Measurements from ENCODE around the gene INSYN1. TPM values are rescaled to one million over a fixed set of nuclear protein-coding genes. Genes with fewer than 3 reads are reported as not detected.
"Not testable (repeated sequence)": the region's sequence is repeated elsewhere in the genome, so short reads cannot be mapped to it uniquely, and the experiment has no call there.

INSYN1 gene
- total and polyA plus RNA-seq, 3 experiments from 2014 or later: not detected

DNA sequence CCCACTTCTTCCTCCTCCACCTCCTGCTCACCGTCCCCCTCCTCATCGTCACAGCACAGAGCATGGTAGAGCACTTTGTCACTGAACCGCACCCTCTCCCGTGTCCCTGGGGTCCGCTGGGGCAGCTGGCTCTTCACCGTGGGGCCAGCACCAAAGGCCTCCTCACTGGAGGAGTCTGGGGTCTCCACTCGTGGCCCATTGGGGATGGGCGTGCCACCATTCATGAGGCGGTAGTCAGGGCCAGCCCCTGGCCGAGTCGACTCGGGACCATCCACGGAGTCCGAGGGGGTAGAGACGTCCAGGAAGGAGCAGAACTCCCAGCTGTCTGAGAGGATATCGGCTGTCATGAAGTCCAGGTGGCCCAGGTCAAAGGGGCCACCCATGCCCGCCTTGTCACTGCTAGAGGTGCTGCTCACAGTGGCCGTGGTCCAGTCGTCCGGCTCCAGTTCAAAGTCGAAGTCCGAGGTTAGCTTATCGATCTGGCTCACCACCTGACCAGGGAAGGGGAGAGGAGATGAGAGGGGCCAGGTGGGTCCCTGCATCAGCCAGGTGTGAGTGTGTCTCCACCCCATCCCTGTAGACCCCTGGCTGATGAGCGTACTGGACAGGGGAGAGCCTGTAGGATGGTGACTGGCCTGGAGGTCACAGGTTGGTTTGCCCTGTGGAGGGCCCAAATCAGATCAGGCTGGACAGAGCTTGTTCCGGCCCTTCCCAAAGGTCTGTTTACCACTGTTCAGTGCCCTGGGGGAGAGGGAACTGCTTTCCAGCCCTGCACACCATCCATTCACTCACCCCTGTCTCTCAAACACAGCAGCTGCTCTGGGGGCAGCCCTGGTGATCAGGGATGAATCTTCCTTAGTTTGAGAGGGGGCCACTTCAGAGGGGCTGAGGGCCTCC lies 12.8 kb downstream of the INSYN1 start:
- DNase-seq: no peak
- Mint-ChIP-seq H3K4me3 (no peak overlapping the region), H3K27ac (no peak overlapping the region), H3K36me3 (no peaks in the 10 kb centered on the region), H3K27me3 (peaks cover 12 to 30% of the 10 kb centered on the region in 2 donors), H3K9me3 (no peaks in the 10 kb centered on the region), H3K4me1 (no peaks in the 10 kb centered on the region)
- Histone ChIP-seq H3K36me3 (ENCODE audit: insufficient read depth, low read length) (no peaks in the 10 kb centered on the region), H3K27me3 (ENCODE audit: insufficient read depth, low read length, poor library complexity, severe bottlenecking) (no peaks in the 10 kb centered on the region), H3K4me3 (ENCODE audit: low read length) (no peak overlapping the region), H3K9me3 (ENCODE audit: low read length) (no peaks in the 10 kb centered on the region), H3K27ac (ENCODE audit: low read depth, low read length) (no peak overlapping the region), H3K4me1 (ENCODE audit: insufficient read depth, low read length) (no peaks in the 10 kb centered on the region)
- CTCF ChIA-PET: no interaction called here
- POLR2A ChIA-PET: no interaction called here

GRCh38 chr15:73737535-73737934 lies 15.6 kb downstream of the INSYN1 start:
- H3K4me1 Mint-ChIP-seq: no peaks in the 10 kb centered on the region
- Histone ChIP-seq H3K27ac (ENCODE audit: low read depth, low read length) (no peak overlapping the region), H3K4me1 (ENCODE audit: insufficient read depth, low read length) (no peaks in the 10 kb centered on the region), H3K36me3 (ENCODE audit: insufficient read depth, low read length) (no peaks in the 10 kb centered on the region), H3K4me3 (ENCODE audit: low read length) (no peak overlapping the region), H3K27me3 (ENCODE audit: insufficient read depth, low read length, poor library complexity, severe bottlenecking) (no peaks in the 10 kb centered on the region), H3K9me3 (ENCODE audit: low read length) (no peaks in the 10 kb centered on the region)
- no peak overlapping the region for H3K4me3 Mint-ChIP-seq
- H3K9me3 Mint-ChIP-seq: no peaks in the 10 kb centered on the region
- no peak overlapping the region for H3K27ac Mint-ChIP-seq
- H3K36me3 Mint-ChIP-seq: no peaks in the 10 kb centered on the region
- ChIA-PET CTCF (no interaction called here), POLR2A (no interaction called here)
- peaks cover 18 to 34% of the 10 kb centered on the region in 2 donors for H3K27me3 Mint-ChIP-seq
- DNase-seq: no peak

GRCh38 chr15:73732930-73733329 lies 20.2 kb downstream of the INSYN1 start:
- H3K9me3 ChIP-seq (ENCODE audit: low read length): no peaks in the 10 kb centered on the region
- H3K27me3 Mint-ChIP-seq: peaks cover 15 to 19% of the 10 kb centered on the region in 2 donors
- CTCF ChIA-PET: no interaction called here
- POLR2A ChIA-PET: no interaction called here
- no peak overlapping the region for H3K27ac Mint-ChIP-seq
- no peak overlapping the region for H3K27ac ChIP-seq (ENCODE audit: low read depth, low read length)
- no peak overlapping the region for H3K4me3 ChIP-seq (ENCODE audit: low read length)
- no peaks in the 10 kb centered on the region for H3K36me3 Mint-ChIP-seq
- no peak overlapping the region for H3K4me3 Mint-ChIP-seq
- no peaks in the 10 kb centered on the region for H3K4me1 Mint-ChIP-seq
- no peaks in the 10 kb centered on the region for H3K36me3 ChIP-seq (ENCODE audit: insufficient read depth, low read length)
- DNase-seq: no peak
- no peaks in the 10 kb centered on the region for H3K27me3 ChIP-seq (ENCODE audit: insufficient read depth, low read length, poor library complexity, severe bottlenecking)
- H3K9me3 Mint-ChIP-seq: peaks cover 0 to 2% (median 0%) of the 10 kb centered on the region in 5 donors
- no peaks in the 10 kb centered on the region for H3K4me1 ChIP-seq (ENCODE audit: insufficient read depth, low read length)

DNA sequence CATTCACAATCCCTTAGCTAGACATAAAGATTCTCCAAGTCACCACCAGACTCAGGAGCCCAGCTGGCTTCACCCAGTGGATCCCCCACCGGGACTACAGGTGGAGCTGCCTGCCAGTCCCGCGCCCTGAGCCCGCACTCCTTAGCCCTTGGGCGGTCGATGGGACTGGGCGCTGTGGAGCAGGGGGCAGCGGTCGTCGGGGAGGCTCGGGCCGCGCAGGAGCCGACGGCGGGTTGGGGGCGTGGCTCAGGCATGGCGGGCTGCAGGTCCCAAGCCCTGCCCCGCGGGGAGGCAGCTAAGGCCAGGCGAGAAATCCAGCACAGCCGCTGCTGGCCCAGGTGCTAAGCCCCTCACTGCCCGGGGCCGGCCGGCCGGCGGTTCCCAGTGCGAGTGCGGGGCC lies 21.1 kb downstream of the INSYN1 start:
- H3K27me3 ChIP-seq (ENCODE audit: insufficient read depth, low read length, poor library complexity, severe bottlenecking); H3K4me3 ChIP-seq (ENCODE audit: low read length); H3K27ac Mint-ChIP-seq; POLR2A ChIA-PET; H3K4me3 Mint-ChIP-seq; H3K36me3 Mint-ChIP-seq; H3K9me3 Mint-ChIP-seq; H3K4me1 ChIP-seq (ENCODE audit: insufficient read depth, low read length); H3K27ac ChIP-seq (ENCODE audit: low read depth, low read length); DNase-seq; CTCF ChIA-PET; H3K9me3 ChIP-seq (ENCODE audit: low read length); H3K36me3 ChIP-seq (ENCODE audit: insufficient read depth, low read length); H3K4me1 Mint-ChIP-seq: not testable (repeated sequence)
- H3K27me3 Mint-ChIP-seq: peaks cover 15 to 17% of the 10 kb centered on the region in 2 donors

- Histone ChIP-seq H3K36me3 (ENCODE audit: insufficient read depth, low read length) (no peaks in the 10 kb centered on the region), H3K9me3 (ENCODE audit: low read length) (no peaks in the 10 kb centered on the region), H3K4me1 (ENCODE audit: insufficient read depth, low read length) (no peaks in the 10 kb centered on the region), H3K27ac (ENCODE audit: low read depth, low read length) (no peak overlapping the region), H3K27me3 (ENCODE audit: insufficient read depth, low read length, poor library complexity, severe bottlenecking) (no peaks in the 10 kb centered on the region), H3K4me3 (ENCODE audit: low read length) (no peak overlapping the region)
- Mint-ChIP-seq H3K36me3 (no peaks in the 10 kb centered on the region), H3K4me1 (no peaks in the 10 kb centered on the region), H3K4me3 (no peak overlapping the region), H3K9me3 (peaks cover 0 to 2% (median 0%) of the 10 kb centered on the region in 5 donors), H3K27ac (peak overlapping the region in 1 of 8 donors; percentile 36), H3K27me3 (peaks cover 10 to 24% of the 10 kb centered on the region in 2 donors)
- CTCF ChIA-PET: no interaction called here
- POLR2A ChIA-PET: no interaction called here
- no peak for DNase-seq
Observed at GRCh38 chr15:73727330-73727976, 25.7 kb downstream of the INSYN1 start.

DNA sequence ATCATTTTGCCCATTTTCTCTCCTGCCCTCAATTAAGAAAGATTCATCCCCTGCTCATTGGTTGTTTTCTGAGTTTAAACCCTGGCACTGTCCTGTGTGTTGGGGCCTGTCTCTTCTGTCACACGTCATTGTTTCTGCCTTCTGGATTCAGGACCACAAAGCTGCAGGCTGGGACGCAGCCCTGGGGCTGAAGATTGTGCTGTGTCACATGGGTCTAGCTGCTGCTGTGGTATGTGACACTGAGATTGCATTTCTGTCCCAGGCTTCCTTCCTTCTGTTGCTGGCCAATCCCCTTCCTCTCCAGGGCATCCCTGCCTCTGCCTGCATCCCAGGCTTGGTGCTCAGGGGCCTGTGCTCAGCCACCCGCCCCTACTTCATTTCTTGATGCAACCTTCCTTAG lies 28.9 kb downstream of the INSYN1 start:
- no peak for DNase-seq
- Mint-ChIP-seq H3K27me3 (peaks cover 10 to 37% of the 10 kb centered on the region in 2 donors), H3K36me3 (no peaks in the 10 kb centered on the region), H3K4me3 (no peak overlapping the region), H3K4me1 (no peaks in the 10 kb centered on the region), H3K9me3 (no peaks in the 10 kb centered on the region), H3K27ac (peak overlapping the region in 1 of 8 donors; percentile 75)
- H3K4me1 ChIP-seq (ENCODE audit: insufficient read depth, low read length): no peaks in the 10 kb centered on the region
- no peaks in the 10 kb centered on the region for H3K27me3 ChIP-seq (ENCODE audit: insufficient read depth, low read length, poor library complexity, severe bottlenecking)
- ChIA-PET POLR2A (no interaction called here), CTCF (no interaction called here)
- no peaks in the 10 kb centered on the region for H3K36me3 ChIP-seq (ENCODE audit: insufficient read depth, low read length)
- no peaks in the 10 kb centered on the region for H3K9me3 ChIP-seq (ENCODE audit: low read length)
- no peak overlapping the region for H3K4me3 ChIP-seq (ENCODE audit: low read length)
- H3K27ac ChIP-seq (ENCODE audit: low read depth, low read length): no peak overlapping the region

DNA sequence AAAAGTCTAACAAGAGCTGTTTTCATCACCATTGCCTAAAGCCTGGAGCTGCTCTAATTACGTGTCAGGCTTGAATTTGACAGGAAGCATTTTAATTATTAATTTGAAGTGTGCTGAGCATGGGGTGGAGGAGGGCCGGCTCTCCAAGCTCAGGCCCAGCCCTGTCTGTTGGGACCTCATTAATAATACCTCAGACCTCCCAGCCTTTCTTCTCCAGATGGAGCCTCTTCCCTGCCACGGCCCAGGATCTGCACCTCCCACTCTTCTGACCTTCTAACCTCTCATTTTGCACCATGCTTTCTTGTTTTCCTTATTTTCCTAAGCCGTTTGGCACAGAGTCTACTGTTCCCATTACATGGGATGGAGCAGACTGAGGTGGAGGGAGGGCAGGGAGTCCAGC lies 30.0 kb downstream of the INSYN1 start:
- POLR2A ChIA-PET: no interaction called here
- Mint-ChIP-seq H3K27me3 (peaks cover 8 to 45% of the 10 kb centered on the region in 2 donors), H3K36me3 (no peaks in the 10 kb centered on the region), H3K27ac (no peak overlapping the region), H3K4me1 (no peaks in the 10 kb centered on the region), H3K4me3 (no peak overlapping the region), H3K9me3 (no peaks in the 10 kb centered on the region)
- Histone ChIP-seq H3K4me1 (ENCODE audit: insufficient read depth, low read length) (no peaks in the 10 kb centered on the region), H3K27ac (ENCODE audit: low read depth, low read length) (no peak overlapping the region), H3K4me3 (ENCODE audit: low read length) (no peak overlapping the region), H3K27me3 (ENCODE audit: insufficient read depth, low read length, poor library complexity, severe bottlenecking) (no peaks in the 10 kb centered on the region), H3K9me3 (ENCODE audit: low read length) (no peaks in the 10 kb centered on the region), H3K36me3 (ENCODE audit: insufficient read depth, low read length) (no peaks in the 10 kb centered on the region)
- DNase-seq: no peak
- CTCF ChIA-PET: interaction anchor here (1.3 kb wide), 1 partner anchor 46 kb away, joined by 4 read pairs; no protein-coding TSS in a partner anchor

DNA sequence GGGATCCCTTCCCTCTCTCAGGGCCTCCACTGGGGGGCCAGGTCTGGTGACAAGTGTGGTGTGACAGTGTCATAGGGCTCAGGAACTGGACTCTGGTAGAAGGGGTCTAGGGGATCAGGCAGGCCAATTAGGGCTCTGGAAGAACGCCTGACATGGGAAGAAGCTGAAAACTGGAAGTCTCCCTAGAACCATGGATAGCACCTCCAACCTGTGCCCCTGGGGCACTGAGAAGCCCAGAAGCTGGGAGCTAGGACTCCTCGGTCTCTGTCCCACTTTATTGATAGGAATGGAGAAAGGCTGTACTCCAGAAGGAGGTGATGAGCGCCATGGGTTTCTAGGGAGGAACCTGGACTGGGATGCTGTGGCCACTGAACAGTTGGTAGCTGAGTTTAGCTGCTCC lies 30.7 kb downstream of the INSYN1 start:
- H3K27me3 Mint-ChIP-seq: peaks cover 8 to 45% of the 10 kb centered on the region in 2 donors
- Histone ChIP-seq H3K9me3 (ENCODE audit: low read length) (no peaks in the 10 kb centered on the region), H3K27me3 (ENCODE audit: insufficient read depth, low read length, poor library complexity, severe bottlenecking) (no peaks in the 10 kb centered on the region), H3K27ac (ENCODE audit: low read depth, low read length) (no peak overlapping the region), H3K4me3 (ENCODE audit: low read length) (no peak overlapping the region), H3K36me3 (ENCODE audit: insufficient read depth, low read length) (no peaks in the 10 kb centered on the region), H3K4me1 (ENCODE audit: insufficient read depth, low read length) (no peaks in the 10 kb centered on the region)
- H3K9me3 Mint-ChIP-seq: no peaks in the 10 kb centered on the region
- ChIA-PET CTCF (interaction anchor here (1.3 kb wide), 1 partner anchor 45 kb away, joined by 4 read pairs; no protein-coding TSS in a partner anchor), POLR2A (no interaction called here)
- H3K4me1 Mint-ChIP-seq: no peaks in the 10 kb centered on the region
- no peak overlapping the region for H3K4me3 Mint-ChIP-seq
- no peak for DNase-seq
- H3K36me3 Mint-ChIP-seq: no peaks in the 10 kb centered on the region
- H3K27ac Mint-ChIP-seq: no peak overlapping the region
